KMS-11 (cell line): ENCODE measurements around the gene DPP10.

Experiments used
- H2AFZ ChIP-seq: fragments of 200-600 bp; sonication (generic); 2 replicates; pipeline ENCODE4 v1.6.1; 2016; ENCODE audit warnings: antibody characterized with exemption, mixed run types, low read depth
- H3K27ac ChIP-seq: fragments of 200-600 bp; sonication (generic); 2 replicates; pipeline ENCODE4 v1.6.1; 2016; ENCODE audit warnings: mild to moderate bottlenecking, mixed run types
- H3K27me3 ChIP-seq: fragments of 200-600 bp; sonication (generic); 2 replicates; pipeline ENCODE4 v1.6.1; 2017; ENCODE audit warnings: mild to moderate bottlenecking, low read depth, mixed run types, moderate library complexity; ENCODE audit not compliant: insufficient read depth
- H3K36me3 ChIP-seq: fragments of 200-600 bp; sonication (generic); 2 replicates; pipeline ENCODE4 v1.6.1; 2017; ENCODE audit warnings: mild to moderate bottlenecking, mixed run types; ENCODE audit not compliant: insufficient read depth
- H3K4me1 ChIP-seq: fragments of 200-600 bp; sonication (generic); 2 replicates; pipeline ENCODE4 v1.6.1; 2016; ENCODE audit warnings: mild to moderate bottlenecking, low read depth, mixed run types; ENCODE audit not compliant: poor library complexity, severe bottlenecking
- H3K4me2 ChIP-seq: fragments of 200-600 bp; sonication (generic); 2 replicates; pipeline ENCODE4 v1.7.0; 2016; ENCODE audit warnings: mild to moderate bottlenecking, mixed run types
- H3K4me3 ChIP-seq: fragments of 200-600 bp; sonication (generic); IDR thresholded peaks from 2 replicates; pipeline ENCODE4 v1.6.1; 2017; ENCODE audit warnings: low read depth, low read length, mixed read lengths; ENCODE audit not compliant: insufficient read depth
- H3K79me2 ChIP-seq: fragments of 200-600 bp; sonication (generic); 2 replicates; pipeline ENCODE4 v1.6.1; 2016; ENCODE audit warnings: low read depth, mixed run types; ENCODE audit not compliant: insufficient read depth
- H3K9ac ChIP-seq: fragments of 200-600 bp; sonication (generic); 2 replicates; pipeline ENCODE4 v1.6.1; 2016; ENCODE audit warnings: mild to moderate bottlenecking, mixed run types
- H4K20me1 ChIP-seq: fragments of 200-600 bp; sonication (generic); 2 replicates; pipeline ENCODE4 v1.6.1; 2016; ENCODE audit warnings: mild to moderate bottlenecking, mixed run types; ENCODE audit not compliant: insufficient read depth
- CTCF ChIP-seq: fragments of 200-600 bp; sonication (generic); conservative IDR thresholded peaks from 2 replicates; pipeline ENCODE4 v1.6.1; 2017; ENCODE audit warnings: low read depth, mild to moderate bottlenecking, antibody characterized with exemption, low read length, moderate library complexity, mixed read lengths

The DPP10 gene

GRCh38 chr2:115443539-115444185 lies 1001.2 kb downstream of the DPP10 start:
- H3K79me2 ChIP-seq, result no peaks in the 10 kb centered on the region
- no peak overlapping the region for H3K27ac ChIP-seq
- no peaks in the 10 kb centered on the region for H3K27me3 ChIP-seq
- no peaks in the 10 kb centered on the region for H3K4me1 ChIP-seq
- H2AFZ ChIP-seq, result no peak overlapping the region
- no peaks in the 10 kb centered on the region for H3K36me3 ChIP-seq
- H3K9ac ChIP-seq, result no peak overlapping the region
- no peak for TF ChIP-seq CTCF
- H4K20me1 ChIP-seq, result no peaks in the 10 kb centered on the region
- no peak overlapping the region for H3K4me3 ChIP-seq
- H3K4me2 ChIP-seq, result no peak overlapping the region

GRCh38 chr2:115460008-115460407 lies 1017.6 kb downstream of the DPP10 start:
- no peak overlapping the region for H3K4me3 ChIP-seq
- H3K79me2 ChIP-seq, result no peaks in the 10 kb centered on the region
- no peak overlapping the region for H3K27ac ChIP-seq
- H3K4me1 ChIP-seq, result no peaks in the 10 kb centered on the region
- TF ChIP-seq CTCF, result no peak
- no peaks in the 10 kb centered on the region for H3K27me3 ChIP-seq
- no peaks in the 10 kb centered on the region for H4K20me1 ChIP-seq
- H2AFZ ChIP-seq, result no peak overlapping the region
- no peak overlapping the region for H3K4me2 ChIP-seq
- no peak overlapping the region for H3K9ac ChIP-seq
- no peaks in the 10 kb centered on the region for H3K36me3 ChIP-seq

GRCh38 chr2:115480741-115481140 lies 1038.3 kb downstream of the DPP10 start:
- Histone ChIP-seq H3K27me3 (no peaks in the 10 kb centered on the region), H3K4me1 (no peaks in the 10 kb centered on the region), H3K36me3 (no peaks in the 10 kb centered on the region), H3K27ac (no peak overlapping the region), H3K4me2 (no peak overlapping the region), H3K4me3 (no peak overlapping the region), H3K9ac (no peak overlapping the region), H2AFZ (no peak overlapping the region), H3K79me2 (no peaks in the 10 kb centered on the region), H4K20me1 (no peaks in the 10 kb centered on the region)
- TF ChIP-seq CTCF, result no peak

GRCh38 chr2:115481842-115482241 lies 1039.4 kb downstream of the DPP10 start:
- Histone ChIP-seq H3K27ac (no peak overlapping the region), H3K4me1 (no peaks in the 10 kb centered on the region), H2AFZ (no peak overlapping the region), H3K36me3 (no peaks in the 10 kb centered on the region), H3K27me3 (no peaks in the 10 kb centered on the region), H4K20me1 (no peaks in the 10 kb centered on the region), H3K4me2 (no peak overlapping the region), H3K79me2 (no peaks in the 10 kb centered on the region), H3K9ac (no peak overlapping the region), H3K4me3 (no peak overlapping the region)
- TF ChIP-seq CTCF, result no peak
